GM12865 (cell line): ENCODE measurements around the gene KLF1.

ENCODE experiments used
- DNase-seq: peaks from one replicate; pipeline ENCODE4 v3.0.0; 2010; ENCODE audit warnings: low read depth
- H3K4me3 ChIP-seq: 2 replicates; pipeline ENCODE4 v1.5.1; 2011; ENCODE audit warnings: mild to moderate bottlenecking, low read depth, low read length, control low read depth
- TF ChIP-seq, protein P1 (sequence below): IDR thresholded peaks from 2 replicates; pipeline ENCODE4 v1.5.1; 2011; ENCODE audit warnings: low read length, control low read depth, low read depth, inconsistent platforms; ENCODE audit not compliant: insufficient read depth; ENCODE audit errors: missing control alignments

The KLF1 gene

DNA sequence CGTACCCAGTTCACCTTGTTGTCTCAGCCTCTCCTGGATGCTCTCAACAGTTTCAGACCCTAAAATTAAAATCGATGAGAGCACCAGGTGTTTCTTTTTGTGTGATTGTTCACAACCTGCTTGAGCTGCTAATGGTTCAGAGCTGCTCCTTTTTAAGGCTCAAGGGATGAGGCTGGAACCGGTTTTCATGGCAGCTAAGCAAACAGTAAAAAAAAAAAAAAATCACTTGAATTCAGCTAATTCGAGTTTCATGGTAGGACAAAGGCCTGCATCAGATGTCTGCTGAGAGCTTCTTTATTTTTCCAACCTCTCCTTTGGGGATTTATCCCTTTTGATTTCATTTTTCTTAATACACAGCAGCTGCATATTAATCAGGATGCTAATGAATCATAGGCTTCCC, 25.6 kb upstream of the KLF1 start:
- H3K4me3 ChIP-seq: no peak overlapping the region
- no peak for DNase-seq
- TF ChIP-seq, protein P1, sequence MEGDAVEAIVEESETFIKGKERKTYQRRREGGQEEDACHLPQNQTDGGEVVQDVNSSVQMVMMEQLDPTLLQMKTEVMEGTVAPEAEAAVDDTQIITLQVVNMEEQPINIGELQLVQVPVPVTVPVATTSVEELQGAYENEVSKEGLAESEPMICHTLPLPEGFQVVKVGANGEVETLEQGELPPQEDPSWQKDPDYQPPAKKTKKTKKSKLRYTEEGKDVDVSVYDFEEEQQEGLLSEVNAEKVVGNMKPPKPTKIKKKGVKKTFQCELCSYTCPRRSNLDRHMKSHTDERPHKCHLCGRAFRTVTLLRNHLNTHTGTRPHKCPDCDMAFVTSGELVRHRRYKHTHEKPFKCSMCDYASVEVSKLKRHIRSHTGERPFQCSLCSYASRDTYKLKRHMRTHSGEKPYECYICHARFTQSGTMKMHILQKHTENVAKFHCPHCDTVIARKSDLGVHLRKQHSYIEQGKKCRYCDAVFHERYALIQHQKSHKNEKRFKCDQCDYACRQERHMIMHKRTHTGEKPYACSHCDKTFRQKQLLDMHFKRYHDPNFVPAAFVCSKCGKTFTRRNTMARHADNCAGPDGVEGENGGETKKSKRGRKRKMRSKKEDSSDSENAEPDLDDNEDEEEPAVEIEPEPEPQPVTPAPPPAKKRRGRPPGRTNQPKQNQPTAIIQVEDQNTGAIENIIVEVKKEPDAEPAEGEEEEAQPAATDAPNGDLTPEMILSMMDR: no peak

- DNase-seq: no peak
- H3K4me3 ChIP-seq: no peak overlapping the region
- TF ChIP-seq, protein P1: no peak
These were observed 20.2 kb upstream of the KLF1 start for GRCh38 chr19:12907166-12907565.

DNA sequence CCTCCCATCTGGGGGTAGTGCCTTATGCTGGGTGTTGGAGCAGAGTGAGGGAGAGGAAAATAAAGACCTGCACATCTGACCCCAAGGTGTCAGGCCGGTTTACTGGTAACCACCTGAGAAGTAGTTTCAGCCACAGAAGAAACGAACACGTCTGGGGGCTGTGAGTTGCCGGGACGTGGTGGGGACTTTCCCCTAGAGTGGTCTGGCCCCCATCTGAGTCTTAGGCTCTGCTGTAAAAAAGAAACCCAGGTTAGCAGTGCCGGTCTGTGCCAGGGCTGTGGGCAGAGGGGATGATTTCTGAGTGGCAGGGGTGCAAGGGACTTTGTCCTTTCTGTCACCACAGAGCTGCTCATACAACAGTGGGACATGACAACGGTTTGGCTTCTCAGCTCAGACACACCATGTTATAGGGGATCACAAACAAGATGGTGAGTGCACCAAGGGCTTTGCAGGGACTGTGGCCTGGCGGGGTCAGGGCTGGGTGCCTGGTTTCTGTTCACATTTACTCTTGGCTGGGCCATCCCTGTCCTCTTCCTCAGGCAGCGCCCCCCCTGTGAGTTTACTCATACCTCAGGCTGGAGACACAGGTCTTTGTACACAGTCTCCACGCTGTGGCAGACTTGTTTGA, 13.0 kb upstream of the KLF1 start:
- DNase-seq: peak; percentile 87
- no peak overlapping the region for H3K4me3 ChIP-seq
- TF ChIP-seq, protein P1: no peak

- TF ChIP-seq, protein P1: no peak
- no peak for DNase-seq
- H3K4me3 ChIP-seq: no peak overlapping the region
These were observed 9.5 kb upstream of the KLF1 start for GRCh38 chr19:12896460-12896859.

DNA sequence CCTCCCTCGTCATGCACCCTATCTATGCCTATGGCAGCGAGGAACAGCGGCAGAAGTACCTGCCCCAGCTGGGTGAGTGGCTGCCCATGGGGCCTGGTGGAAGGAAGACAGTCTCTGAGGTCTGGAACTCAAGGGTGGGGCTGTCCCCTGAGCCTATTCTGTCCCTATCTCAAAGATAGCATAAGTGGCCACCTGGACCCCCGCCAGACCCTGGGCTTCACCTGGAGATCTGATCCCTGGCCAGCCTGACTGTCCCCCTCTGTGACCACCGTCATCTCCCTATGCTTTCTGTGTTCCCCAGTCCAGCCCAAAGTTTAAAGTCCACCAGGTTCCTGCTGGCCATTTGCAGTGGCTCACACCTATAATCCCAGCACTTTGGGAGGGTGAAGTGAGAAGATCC, 6.6 kb upstream of the KLF1 start:
- no peak for DNase-seq
- no peak overlapping the region for H3K4me3 ChIP-seq
- TF ChIP-seq, protein P1: no peak

- DNase-seq: peak; percentile 29
- TF ChIP-seq, protein P1: no peak
- H3K4me3 ChIP-seq: peak overlapping the region; percentile 77
These were observed 4.6 kb upstream of the KLF1 start for GRCh38 chr19:12891553-12892021.
